Ascending aorta (tissue), 2 donors: ENCODE results near the gene CACNG4. TPM values are rescaled to one million over a fixed set of nuclear protein-coding genes. Genes with fewer than 3 reads are reported as not detected.

Experiments
- DNase-seq, 2 donors: peaks; one replicate each; pipeline ENCODE4 v3.0.0-alpha.2; 2019; ENCODE audit warnings: low spot score in 2 of 2
- H3K27ac ChIP-seq, 2 donors: fragments of 200-600 bp; sonication (generic); one replicate each; pipeline ENCODE4 v1.5.1; 2016 to 2017; ENCODE audit warnings: mild to moderate bottlenecking in 1 of 2
- H3K27me3 ChIP-seq: fragments of 200-600 bp; sonication (generic); one replicate; pipeline ENCODE4 v1.5.1; 2017
- H3K36me3 ChIP-seq, 2 donors: fragments of 200-600 bp; sonication (generic); one replicate each; pipeline ENCODE4 v1.5.1; 2016
- H3K4me1 ChIP-seq, 2 donors: fragments of 200-600 bp; sonication (generic); one replicate each; pipeline ENCODE4 v1.5.1; 2016 to 2017; ENCODE audit warnings: mild to moderate bottlenecking in 1 of 2
- H3K4me3 ChIP-seq, 2 donors: fragments of 200-600 bp; sonication (generic); one replicate each; pipeline ENCODE4 v1.5.1; 2016 to 2017; ENCODE audit warnings: mild to moderate bottlenecking in 1 of 2
- H3K9me3 ChIP-seq, 2 donors: fragments of 200-600 bp; sonication (generic); one replicate each; pipeline ENCODE4 v1.5.1; 2016
- intact Hi-C: fragments of 100-400 bp; cut with DNase I; formaldehyde crosslinking; loops from one replicate; pipeline ENCODE4 v1.15.1; 2023
- total RNA-seq: library from RNA; depleted of rRNA; stranded (reverse); fragments of >200 nt; gene quantifications from one replicate; pipeline ENCODE4 v1.1.0, GENCODE V29; 2016
- TF ChIP-seq, protein P1 (sequence below), 3 experiments: fragments of 200-600 bp in 2 of 3; fragments of 450-650 bp in 1 of 3; sonication (generic) in 2 of 3; IDR thresholded peaks; one replicate each; pipeline ENCODE4 v1.5.1; 2016 to 2019; ENCODE audit warnings: antibody characterized with exemption in 3 of 3, mild to moderate bottlenecking in 1 of 3, moderate library complexity in 1 of 3

CACNG4 gene
- total RNA-seq, 1 donor from 2014 or later: not detected

DNA sequence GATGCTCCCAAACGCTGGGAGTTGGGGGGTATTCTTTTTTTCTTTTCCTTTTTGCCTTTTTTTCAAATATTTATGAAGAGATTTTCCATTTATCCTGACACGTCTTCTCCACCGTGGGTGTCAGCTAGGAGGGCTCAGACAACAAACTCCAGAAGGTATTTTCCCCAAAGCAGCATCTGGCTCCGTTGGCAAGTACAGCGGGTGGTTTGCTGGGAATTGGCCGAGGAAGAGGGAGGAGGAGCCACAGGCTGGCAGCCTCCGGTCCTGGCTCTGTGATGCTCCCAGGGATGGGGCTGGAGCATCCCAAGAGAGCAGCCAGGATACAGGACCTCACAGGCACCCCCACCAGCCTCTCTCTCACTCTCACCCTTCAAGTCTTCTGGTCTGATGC is 10.9 kb upstream of the CACNG4 start:
- no peak for DNase-seq
- H3K4me1 ChIP-seq: no peaks in the 10 kb centered on the region
- H3K27ac ChIP-seq: no peak overlapping the region
- no peak overlapping the region for H3K4me3 ChIP-seq
- intact Hi-C loops: no loop called here
- H3K9me3 ChIP-seq: no peaks in the 10 kb centered on the region
- TF ChIP-seq, protein P1, sequence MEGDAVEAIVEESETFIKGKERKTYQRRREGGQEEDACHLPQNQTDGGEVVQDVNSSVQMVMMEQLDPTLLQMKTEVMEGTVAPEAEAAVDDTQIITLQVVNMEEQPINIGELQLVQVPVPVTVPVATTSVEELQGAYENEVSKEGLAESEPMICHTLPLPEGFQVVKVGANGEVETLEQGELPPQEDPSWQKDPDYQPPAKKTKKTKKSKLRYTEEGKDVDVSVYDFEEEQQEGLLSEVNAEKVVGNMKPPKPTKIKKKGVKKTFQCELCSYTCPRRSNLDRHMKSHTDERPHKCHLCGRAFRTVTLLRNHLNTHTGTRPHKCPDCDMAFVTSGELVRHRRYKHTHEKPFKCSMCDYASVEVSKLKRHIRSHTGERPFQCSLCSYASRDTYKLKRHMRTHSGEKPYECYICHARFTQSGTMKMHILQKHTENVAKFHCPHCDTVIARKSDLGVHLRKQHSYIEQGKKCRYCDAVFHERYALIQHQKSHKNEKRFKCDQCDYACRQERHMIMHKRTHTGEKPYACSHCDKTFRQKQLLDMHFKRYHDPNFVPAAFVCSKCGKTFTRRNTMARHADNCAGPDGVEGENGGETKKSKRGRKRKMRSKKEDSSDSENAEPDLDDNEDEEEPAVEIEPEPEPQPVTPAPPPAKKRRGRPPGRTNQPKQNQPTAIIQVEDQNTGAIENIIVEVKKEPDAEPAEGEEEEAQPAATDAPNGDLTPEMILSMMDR (IDR thresholded peaks at IDR 0.05): no peak
- no peaks in the 10 kb centered on the region for H3K27me3 ChIP-seq
- H3K36me3 ChIP-seq: no peaks in the 10 kb centered on the region

DNA sequence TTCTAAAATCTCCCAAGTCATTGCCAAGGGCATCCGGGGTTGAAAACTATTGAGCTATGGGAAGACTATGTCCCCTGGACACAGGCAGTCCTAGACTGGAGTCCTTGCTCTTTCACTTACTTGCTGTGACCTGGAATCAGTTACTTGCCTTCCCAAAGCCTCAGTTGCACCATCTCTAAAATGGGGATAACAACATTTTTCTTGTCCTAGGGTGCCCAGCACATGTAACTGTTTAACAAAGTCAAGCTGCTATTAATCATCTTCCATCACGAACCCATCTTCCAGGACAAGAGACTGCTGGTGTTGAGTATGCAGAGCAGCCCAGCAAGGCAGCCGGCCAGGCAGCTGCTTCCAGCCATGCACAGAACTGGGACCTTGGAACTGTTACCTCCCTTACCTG is 9.9 kb upstream of the CACNG4 start:
- no peak overlapping the region for H3K4me3 ChIP-seq
- no peak overlapping the region for H3K27ac ChIP-seq
- TF ChIP-seq, protein P1 (IDR thresholded peaks at IDR 0.05): no peak
- no peaks in the 10 kb centered on the region for H3K4me1 ChIP-seq
- H3K27me3 ChIP-seq: no peaks in the 10 kb centered on the region
- H3K9me3 ChIP-seq: no peaks in the 10 kb centered on the region
- H3K36me3 ChIP-seq: no peaks in the 10 kb centered on the region
- intact Hi-C loops: no loop called here
- no peak for DNase-seq

DNA sequence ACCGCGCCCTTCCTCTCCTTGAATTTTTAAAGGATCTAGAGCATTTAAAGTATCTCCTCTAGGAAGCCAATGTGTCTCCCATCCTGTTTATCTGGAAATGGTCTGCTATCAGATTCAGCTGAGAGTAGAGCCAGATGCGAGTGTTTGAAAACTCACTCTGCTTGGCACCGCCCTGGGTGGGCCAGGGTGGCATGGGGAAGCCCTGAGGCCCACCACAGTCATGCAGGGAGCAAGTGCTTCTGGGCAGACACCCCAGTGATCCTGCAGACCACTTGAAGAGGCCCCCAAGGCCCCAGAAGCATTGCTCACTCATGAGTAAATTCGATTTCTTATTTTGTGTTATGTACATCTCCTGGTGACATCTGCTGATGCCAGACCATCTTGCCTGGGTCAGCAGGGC is 8.7 kb upstream of the CACNG4 start:
- no peak for DNase-seq
- Histone ChIP-seq H3K27me3 (no peaks in the 10 kb centered on the region), H3K9me3 (no peaks in the 10 kb centered on the region), H3K4me3 (no peak overlapping the region), H3K36me3 (no peaks in the 10 kb centered on the region), H3K4me1 (no peaks in the 10 kb centered on the region), H3K27ac (no peak overlapping the region)
- intact Hi-C loops: no loop called here
- TF ChIP-seq, protein P1 (IDR thresholded peaks at IDR 0.05): no peak

DNA sequence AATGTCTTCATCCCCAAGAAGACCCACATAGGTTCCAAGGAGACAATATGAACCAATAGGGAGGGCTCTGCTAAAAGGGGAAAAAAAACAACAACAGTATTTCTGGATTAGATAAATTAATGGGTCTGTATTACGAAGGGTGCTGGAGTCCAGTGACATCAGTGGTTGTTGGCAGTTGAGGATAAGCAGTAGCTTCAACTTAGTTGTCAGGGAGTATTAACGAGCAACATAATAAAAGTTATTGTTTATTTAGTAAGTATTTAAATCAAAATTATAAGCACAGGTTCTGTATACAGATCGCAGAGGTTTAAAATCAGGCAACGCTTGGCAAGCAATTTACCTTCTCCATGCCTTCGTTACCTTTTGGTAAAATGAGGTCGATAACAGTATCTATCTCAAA is 7.6 kb upstream of the CACNG4 start:
- Histone ChIP-seq H3K36me3 (no peaks in the 10 kb centered on the region), H3K9me3 (no peaks in the 10 kb centered on the region), H3K27me3 (no peaks in the 10 kb centered on the region), H3K27ac (no peak overlapping the region), H3K4me3 (no peak overlapping the region), H3K4me1 (no peaks in the 10 kb centered on the region)
- intact Hi-C loops: no loop called here
- no peak for DNase-seq
- TF ChIP-seq, protein P1 (IDR thresholded peaks at IDR 0.05): no peak

DNA sequence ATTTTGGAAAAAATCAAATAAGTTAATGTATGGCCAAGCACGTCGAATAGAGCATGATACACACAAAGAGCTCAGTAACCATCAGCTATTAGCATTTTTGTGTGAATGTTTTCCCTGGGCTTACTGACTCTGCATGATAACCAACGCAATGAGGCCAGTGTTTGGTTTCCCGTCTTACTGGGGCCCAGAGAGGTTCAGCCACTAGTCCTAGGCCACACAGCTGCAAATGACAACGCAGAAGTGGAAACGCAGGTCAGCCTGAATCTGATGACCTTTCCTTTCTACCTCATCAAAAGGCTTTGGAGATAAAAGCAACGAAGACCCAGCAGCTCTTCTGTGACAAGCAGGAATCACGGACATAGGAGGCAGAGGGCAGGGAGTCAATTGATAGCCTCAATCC is 7.2 kb upstream of the CACNG4 start:
- H3K27ac ChIP-seq: no peak overlapping the region
- no peak for DNase-seq
- TF ChIP-seq, protein P1 (IDR thresholded peaks at IDR 0.05): no peak

DNA sequence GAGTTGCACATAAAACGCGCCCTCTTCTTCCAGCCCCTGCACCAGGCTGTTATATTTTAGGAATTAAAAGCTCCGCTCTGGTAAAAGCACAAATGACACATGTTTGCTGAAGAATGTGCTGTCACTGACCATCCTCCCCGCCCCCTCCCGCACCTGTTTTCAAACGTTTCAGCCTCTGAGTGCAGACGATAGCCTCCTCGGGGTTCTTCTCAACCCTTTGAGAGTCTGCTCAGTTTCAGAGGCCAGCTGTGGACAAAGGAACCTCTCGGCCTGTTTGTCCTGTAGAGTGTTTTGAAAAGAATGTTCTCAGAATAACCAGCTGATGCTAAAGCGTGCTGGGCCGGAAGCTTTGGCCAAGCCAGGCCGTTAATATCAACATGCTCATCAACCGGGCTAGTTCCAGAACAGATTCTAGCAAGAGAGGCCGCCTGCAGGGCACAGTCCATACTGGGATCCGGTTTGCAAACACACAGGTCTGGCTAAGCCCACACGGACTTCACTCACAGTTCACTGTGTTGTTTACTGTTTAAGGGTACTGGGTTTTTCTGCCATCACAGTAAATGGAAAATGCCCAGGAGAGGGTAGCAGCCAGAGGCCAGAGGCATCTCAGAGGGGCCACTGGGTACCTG is 6.4 kb upstream of the CACNG4 start:
- DNase-seq: no peak
- H3K27me3 ChIP-seq: no peaks in the 10 kb centered on the region
- H3K36me3 ChIP-seq: no peaks in the 10 kb centered on the region
- H3K9me3 ChIP-seq: no peaks in the 10 kb centered on the region
- intact Hi-C loops: no loop called here
- no peak overlapping the region for H3K4me3 ChIP-seq
- TF ChIP-seq, protein P1 (IDR thresholded peaks at IDR 0.05): no peak
- H3K4me1 ChIP-seq: no peaks in the 10 kb centered on the region
- no peak overlapping the region for H3K27ac ChIP-seq

More for the DNA sequence above, 7.2 kb upstream of the CACNG4 start:
- intact Hi-C loops: no loop called here
- Histone ChIP-seq H3K9me3 (no peaks in the 10 kb centered on the region), H3K4me1 (no peaks in the 10 kb centered on the region), H3K27me3 (no peaks in the 10 kb centered on the region), H3K36me3 (no peaks in the 10 kb centered on the region), H3K4me3 (no peak overlapping the region)
